GM18499 (cell line): ENCODE measurements around the gene DENND5B.
"Not testable (repeated sequence)": the region's sequence is repeated elsewhere in the genome, so short reads cannot be mapped to it uniquely, and the experiment has no call there.

ENCODE experiments used
- ATAC-seq: cut with Tn5 transposase; IDR thresholded peaks from one replicate; pipeline ENCODE4 v1.9.1; 2021; ENCODE audit warnings: moderate number of reproducible peaks; ENCODE audit not compliant: insufficient read depth, unreplicated experiment

DENND5B gene

GRCh38 chr12:31478898-31479297 is 112.0 kb downstream of the DENND5B start:
- ATAC-seq, result no peak

GRCh38 chr12:31478425-31478824 is 112.5 kb downstream of the DENND5B start:
- ATAC-seq, result no peak

GRCh38 chr12:31477687-31478086 is 113.2 kb downstream of the DENND5B start:
- no peak for ATAC-seq

GRCh38 chr12:31476437-31476836 is 114.5 kb downstream of the DENND5B start:
- no peak for ATAC-seq

- ATAC-seq, result not testable (repeated sequence)
Measured at GRCh38 chr12:31475610-31476009, 115.3 kb downstream of the DENND5B start.

GRCh38 chr12:31474751-31475150 is 116.2 kb downstream of the DENND5B start:
- ATAC-seq, result no peak

GRCh38 chr12:31471823-31472222 is 119.1 kb downstream of the DENND5B start:
- no peak for ATAC-seq

GRCh38 chr12:31471051-31471450 is 119.9 kb downstream of the DENND5B start:
- no peak for ATAC-seq

- ATAC-seq, result no peak
Measured at GRCh38 chr12:31470459-31470858, 120.5 kb downstream of the DENND5B start.

- ATAC-seq, result no peak
Measured at GRCh38 chr12:31466768-31467167, 124.2 kb downstream of the DENND5B start.

GRCh38 chr12:31465002-31465401 is 125.9 kb downstream of the DENND5B start:
- ATAC-seq, result no peak

GRCh38 chr12:31460024-31460423 is 130.9 kb downstream of the DENND5B start:
- ATAC-seq, result no peak

- ATAC-seq, result no peak
Measured at GRCh38 chr12:31456562-31456961, 134.4 kb downstream of the DENND5B start.

- ATAC-seq, result no peak
Measured at GRCh38 chr12:31444736-31445135, 146.2 kb downstream of the DENND5B start.

GRCh38 chr12:31440586-31440985 is 150.3 kb downstream of the DENND5B start:
- no peak for ATAC-seq

- ATAC-seq, result no peak
Measured at GRCh38 chr12:31440134-31440533, 150.8 kb downstream of the DENND5B start.

GRCh38 chr12:31431721-31432240 is 159.2 kb downstream of the DENND5B start:
- no peak for ATAC-seq

GRCh38 chr12:31423405-31423804 is 167.5 kb downstream of the DENND5B start:
- no peak for ATAC-seq

GRCh38 chr12:31412292-31412801 is 178.6 kb downstream of the DENND5B start:
- ATAC-seq, result no peak

- no peak for ATAC-seq
Measured at GRCh38 chr12:31408763-31409162, 182.2 kb downstream of the DENND5B start.

- no peak for ATAC-seq
Measured at GRCh38 chr12:31407562-31407961, 183.4 kb downstream of the DENND5B start.

- ATAC-seq, result peak; percentile 61
Measured at GRCh38 chr12:31406345-31406744, 184.6 kb downstream of the DENND5B start.

GRCh38 chr12:31405021-31405420 is 185.9 kb downstream of the DENND5B start:
- ATAC-seq, result no peak
